ENCODE data around the gene JPH3.

The JPH3 gene

DNA sequence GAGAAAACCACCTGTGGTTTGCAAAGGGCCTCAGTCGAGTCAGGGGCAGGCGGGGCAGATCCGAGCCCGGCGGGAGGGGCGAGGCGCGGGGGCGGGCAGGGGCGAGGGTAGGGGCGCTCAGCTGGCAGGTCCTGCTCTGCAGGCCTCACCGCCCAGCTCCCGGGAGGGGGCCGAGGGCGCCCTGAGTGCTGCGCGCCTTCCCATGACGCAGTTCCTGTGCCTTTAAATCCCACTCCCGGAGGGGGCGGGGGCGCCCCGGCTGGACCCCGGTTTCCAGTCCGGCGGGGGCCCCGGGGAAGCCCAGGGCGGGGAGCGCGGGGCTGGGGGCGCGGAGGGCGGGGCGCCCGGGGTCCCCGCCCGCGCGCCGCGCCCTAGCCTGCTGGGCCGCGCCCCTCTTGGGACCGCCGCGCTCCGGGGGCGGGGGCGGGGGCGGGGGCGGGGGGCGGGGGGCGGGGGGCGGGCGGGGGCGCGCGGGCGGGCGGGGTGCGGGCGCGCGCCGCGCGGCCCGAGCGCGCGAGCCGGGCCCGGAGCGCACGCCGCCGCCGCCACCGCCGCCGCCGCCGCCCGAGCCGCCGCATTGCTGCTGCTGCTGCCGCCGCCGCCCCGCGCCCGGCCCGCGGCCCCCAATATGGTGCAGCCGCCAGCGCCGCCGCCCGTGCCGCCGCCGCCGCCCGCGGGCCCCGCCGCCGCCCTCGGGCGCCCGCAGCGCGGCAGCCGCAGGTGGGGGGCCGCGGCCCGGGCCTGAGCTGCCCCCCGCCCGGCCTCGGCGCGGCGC, at the start of gene JPH3:
Gene JPH3 (plus strand): TSS at position 508 of the 775 bp plus-strand sequence. CDS start 639 bp downstream, outside the sequence.
- TF ChIP-seq, protein P1, sequence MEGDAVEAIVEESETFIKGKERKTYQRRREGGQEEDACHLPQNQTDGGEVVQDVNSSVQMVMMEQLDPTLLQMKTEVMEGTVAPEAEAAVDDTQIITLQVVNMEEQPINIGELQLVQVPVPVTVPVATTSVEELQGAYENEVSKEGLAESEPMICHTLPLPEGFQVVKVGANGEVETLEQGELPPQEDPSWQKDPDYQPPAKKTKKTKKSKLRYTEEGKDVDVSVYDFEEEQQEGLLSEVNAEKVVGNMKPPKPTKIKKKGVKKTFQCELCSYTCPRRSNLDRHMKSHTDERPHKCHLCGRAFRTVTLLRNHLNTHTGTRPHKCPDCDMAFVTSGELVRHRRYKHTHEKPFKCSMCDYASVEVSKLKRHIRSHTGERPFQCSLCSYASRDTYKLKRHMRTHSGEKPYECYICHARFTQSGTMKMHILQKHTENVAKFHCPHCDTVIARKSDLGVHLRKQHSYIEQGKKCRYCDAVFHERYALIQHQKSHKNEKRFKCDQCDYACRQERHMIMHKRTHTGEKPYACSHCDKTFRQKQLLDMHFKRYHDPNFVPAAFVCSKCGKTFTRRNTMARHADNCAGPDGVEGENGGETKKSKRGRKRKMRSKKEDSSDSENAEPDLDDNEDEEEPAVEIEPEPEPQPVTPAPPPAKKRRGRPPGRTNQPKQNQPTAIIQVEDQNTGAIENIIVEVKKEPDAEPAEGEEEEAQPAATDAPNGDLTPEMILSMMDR (IDR thresholded peaks at IDR 0.05) = no peak

DNA sequence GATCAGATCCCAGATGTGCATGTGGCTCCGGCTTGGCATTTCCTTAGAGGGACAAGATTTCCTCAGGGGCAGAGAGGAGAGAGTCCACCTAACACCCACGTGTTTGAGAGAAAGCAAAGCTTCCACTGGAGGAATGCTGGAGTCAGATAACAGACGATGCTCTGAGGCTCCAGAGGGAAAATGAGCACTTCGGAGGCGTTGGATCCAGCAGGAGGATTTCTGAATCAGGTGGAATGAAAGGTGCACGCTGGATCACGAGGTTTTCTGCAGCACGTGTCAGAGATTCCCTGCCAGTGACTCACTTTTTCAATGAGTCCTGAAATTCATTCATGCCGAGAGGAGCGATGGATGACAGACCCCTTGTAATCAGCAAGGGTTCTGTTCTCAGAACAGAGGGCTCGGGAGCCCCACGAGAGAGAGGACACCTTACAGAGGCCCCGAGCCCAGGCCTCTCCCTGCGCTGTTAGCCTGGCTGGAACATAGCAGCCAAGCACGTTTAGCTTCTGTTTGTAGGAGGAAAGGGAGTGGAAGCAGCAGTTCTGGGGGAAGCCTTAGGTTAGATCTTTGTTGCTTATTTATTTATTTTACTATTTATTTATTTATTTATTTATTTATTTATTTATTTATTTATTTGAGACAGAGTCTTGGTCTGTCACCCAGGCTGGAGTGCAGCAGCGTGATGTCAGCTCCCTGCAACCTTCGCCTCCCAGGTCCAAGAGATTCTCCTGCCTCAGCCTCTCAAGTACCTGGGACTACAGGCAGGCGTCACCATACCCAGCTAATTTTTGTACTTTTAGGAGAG, 49.3 kb upstream of the JPH3 start:
- TF ChIP-seq, protein P1 (IDR thresholded peaks at IDR 0.05) = no peak

GRCh38 chr16:87554754-87555427, 47.4 kb upstream of the JPH3 start:
- TF ChIP-seq, protein P1 (IDR thresholded peaks at IDR 0.05) = no peak

- TF ChIP-seq, protein P1 (IDR thresholded peaks at IDR 0.05) = no peak
These were observed 46.7 kb upstream of the JPH3 start for GRCh38 chr16:87555647-87556046.

DNA sequence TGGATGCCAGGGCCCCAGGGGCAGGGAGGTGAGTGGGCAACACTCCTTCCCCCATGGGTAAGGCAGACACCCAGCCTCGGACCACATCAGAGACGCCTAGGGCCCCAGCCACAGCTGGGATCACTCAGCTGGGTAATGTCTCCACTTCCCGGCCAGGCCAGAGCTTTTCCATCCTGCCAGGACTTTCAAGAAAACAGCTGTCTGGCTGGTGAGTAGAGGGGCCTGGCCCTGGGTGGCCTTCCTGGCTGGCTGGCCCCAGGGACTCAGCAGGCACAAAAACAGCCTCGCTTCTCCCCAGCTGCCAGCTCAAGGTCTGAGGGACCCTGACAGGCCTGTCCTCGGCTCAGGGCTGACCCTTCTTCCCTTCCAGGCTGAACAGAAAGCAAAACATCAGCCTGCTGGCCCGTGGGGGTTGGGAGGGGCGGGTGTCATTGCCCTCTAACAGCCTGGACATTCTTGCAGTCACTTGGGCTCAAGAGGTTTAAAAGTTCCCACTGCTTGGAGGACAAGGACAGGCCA, 45.3 kb upstream of the JPH3 start:
- TF ChIP-seq, protein P1 (IDR thresholded peaks at IDR 0.05) = no peak

DNA sequence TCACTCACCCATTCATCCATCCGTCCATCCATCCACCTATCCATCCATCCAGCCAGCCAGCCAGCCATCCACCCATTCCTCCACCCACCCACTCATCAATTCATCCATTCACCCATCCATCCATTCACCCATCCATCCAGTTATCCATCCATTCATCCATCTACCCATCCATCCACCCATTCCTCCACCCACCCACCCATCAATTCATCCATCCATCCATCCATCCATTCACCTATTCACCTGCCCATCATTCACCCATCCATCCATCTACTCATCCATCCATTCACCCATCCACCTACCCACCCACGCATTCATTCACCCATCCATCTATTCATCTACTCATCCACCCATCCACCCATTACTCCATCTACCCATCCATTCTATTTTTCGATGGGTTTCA, 43.6 kb upstream of the JPH3 start:
- TF ChIP-seq, protein P1 (IDR thresholded peaks at IDR 0.05) = no peak

GRCh38 chr16:87559945-87560344, 42.4 kb upstream of the JPH3 start:
- TF ChIP-seq, protein P1 (IDR thresholded peaks at IDR 0.05) = no peak
